ENCODE data around the gene CERCAM.
A peak's percentile ranks its signal among the peaks of the same experiment; 100 is the strongest.
"Not testable (repeated sequence)": the region's sequence is repeated elsewhere in the genome, so short reads cannot be mapped to it uniquely, and the experiment has no call there.

Gene CERCAM

GRCh38 chr9:128419061-128419925 lies 1.4 kb upstream of the CERCAM start:
- no peak for TF ChIP-seq CTCF (IDR thresholded peaks at IDR 0.05; ENCODE audit: insufficient read depth, low read depth, low read length, missing control alignments)
- no peak for DNase-seq (ENCODE audit: low read depth)
- no peak overlapping the region for H3K4me3 ChIP-seq (ENCODE audit: low read depth, low read length)

GRCh38 chr9:128420060-128420650 lies 502 bp upstream of the CERCAM start:
- DNase-seq (ENCODE audit: low read depth), result peak; percentile 76
- peak overlapping the region; percentile 80 for H3K4me3 ChIP-seq (ENCODE audit: low read depth, low read length)
- peak; percentile 82 for TF ChIP-seq CTCF (IDR thresholded peaks at IDR 0.05; ENCODE audit: insufficient read depth, low read depth, low read length, missing control alignments)

GRCh38 chr9:128421482-128421996 lies 882 bp downstream of the CERCAM start:
- no peak for DNase-seq (ENCODE audit: low read depth)
- H3K4me3 ChIP-seq (ENCODE audit: low read depth, low read length), result no peak overlapping the region; the same call in 1 of the 2 replicates

GRCh38 chr9:128422022-128422782 lies 1.5 kb downstream of the CERCAM start:
- DNase-seq (ENCODE audit: low read depth); H3K4me3 ChIP-seq (ENCODE audit: low read depth, low read length): not testable (repeated sequence)

More at GRCh38 chr9:128421482-128421996, 882 bp downstream of the CERCAM start:
- no peak for TF ChIP-seq CTCF (IDR thresholded peaks at IDR 0.05; ENCODE audit: insufficient read depth, low read depth, low read length, missing control alignments)

- no peak overlapping the region for H3K4me3 ChIP-seq (ENCODE audit: low read depth, low read length)
- no peak for TF ChIP-seq CTCF (IDR thresholded peaks at IDR 0.05; ENCODE audit: insufficient read depth, low read depth, low read length, missing control alignments)
- no peak for DNase-seq (ENCODE audit: low read depth)
Measured at GRCh38 chr9:128422783-128423150, 2.1 kb downstream of the CERCAM start.

GRCh38 chr9:128423356-128423755 lies 2.7 kb downstream of the CERCAM start:
- H3K4me3 ChIP-seq (ENCODE audit: low read depth, low read length), result not testable (repeated sequence)

GRCh38 chr9:128424268-128424780 lies 3.7 kb downstream of the CERCAM start:
- no peak for TF ChIP-seq CTCF (IDR thresholded peaks at IDR 0.05; ENCODE audit: insufficient read depth, low read depth, low read length, missing control alignments)
- no peak overlapping the region for H3K4me3 ChIP-seq (ENCODE audit: low read depth, low read length)
- DNase-seq (ENCODE audit: low read depth), result no peak

More at GRCh38 chr9:128423356-128423755, 2.7 kb downstream of the CERCAM start:
- DNase-seq (ENCODE audit: low read depth), result not testable (repeated sequence)
